ENCODE data around the gene FAM117A. TPM values are rescaled to one million over a fixed set of nuclear protein-coding genes. Genes with fewer than 3 reads are reported as not detected.

FAM117A gene
- total and polyA plus RNA-seq, 2 donors (not counting 3 experiments of a cell fraction or from before 2014, with no cell fraction given): 12.2 to 24.1 TPM

DNA sequence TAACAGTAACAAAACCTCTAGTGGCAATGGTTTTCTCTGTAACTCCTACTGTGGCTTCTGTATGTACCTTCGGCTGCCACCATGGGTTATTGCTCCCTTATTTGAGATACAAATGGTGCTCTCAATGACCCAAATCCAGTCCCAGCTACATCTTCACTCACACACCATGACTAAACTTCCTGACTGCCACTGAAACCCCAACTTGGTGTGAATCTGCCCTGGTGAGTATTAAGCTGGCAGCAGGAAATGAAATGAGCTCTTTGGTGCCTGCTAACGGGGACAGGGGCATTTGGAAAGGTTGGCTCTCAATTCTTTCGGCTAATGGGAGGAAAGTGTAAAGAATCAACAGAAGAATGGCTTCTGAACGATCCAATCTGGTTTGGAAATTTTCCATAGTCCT lies 48.7 kb downstream of the FAM117A start:
- no peaks in the 10 kb centered on the region for H3K9me1 ChIP-seq (replicated peaks; ENCODE audit: control insufficient read depth, extremely low read depth, insufficient read depth, low read length)
- no peaks in the 10 kb centered on the region for H3K79me2 ChIP-seq (ENCODE audit: control insufficient read depth, insufficient read depth, low read length)
- H3K4me2 ChIP-seq (ENCODE audit: insufficient read depth, low read length): no peak overlapping the region
- peaks cover 10% of the 10 kb centered on the region for H3K4me1 ChIP-seq (ENCODE audit: control insufficient read depth, extremely low read depth, insufficient read depth, low read length)
- no peak overlapping the region for H3K4me3 ChIP-seq (replicated peaks in 1 of 3; ENCODE audit: insufficient read depth in 1 of 3, low read depth in 1 of 3, low read length in 3 of 3)
- DNase-seq (ENCODE audit: low read depth, low spot score) (no peak), FAIRE-seq (no peak)
- no peaks in the 10 kb centered on the region for H3K27me3 ChIP-seq (ENCODE audit: control insufficient read depth in 2 of 2, insufficient read depth in 2 of 2, low read length in 2 of 2)
- H3K9ac ChIP-seq (replicated peaks; ENCODE audit: extremely low read depth, insufficient read depth, low read length): no peak overlapping the region
- dilution Hi-C loops (cut with MboI; ENCODE audit: extremely low pct_ligation_motif_present, low sequenced_read_pairs): no loop called here
- H3K27ac ChIP-seq (ENCODE audit: insufficient read depth, low read depth, low read length): no peak overlapping the region
- H3K9me3 ChIP-seq (replicated peaks; ENCODE audit: control insufficient read depth, insufficient read depth, low read length): no peaks in the 10 kb centered on the region
- H2AFZ ChIP-seq (ENCODE audit: low read depth, low read length): no peak overlapping the region
- H3K36me3 ChIP-seq (ENCODE audit: control insufficient read depth in 2 of 2, extremely low read depth in 1 of 2, insufficient read depth in 2 of 2, low read length in 2 of 2): peaks cover 0 to 17% of the 10 kb centered on the region in 2 experiments
- BruUV-seq (replicated peaks): no TSS peak
- intact Hi-C loops (cut with micrococcal nuclease): no loop called here
- ChIA-PET POLR2A (interaction anchor here (1.2 kb wide), 1 partner anchor 49 kb away, joined by 8 read pairs; the partner anchor contains the start of gene FAM117A), CTCF (interaction anchor here (0.8 to 2.0 kb wide), 5 partner anchors 137 to 158 kb away, joined by 4 to 7 read pairs (median 4); partner anchors contain the start of gene NXPH3)
- TF ChIP-seq POLR2AphosphoS5 (IDR thresholded peaks at IDR 0.05; ENCODE audit: insufficient read depth, low read depth, low read length): no peak
- TF ChIP-seq FOS (IDR thresholded peaks at IDR 0.05; ENCODE audit: borderline replicate concordance, insufficient read depth, low read length): no peak
- no peak for TF ChIP-seq EZH2 (IDR thresholded peaks at IDR 0.05; ENCODE audit: borderline replicate concordance, low read depth, low read length, severe bottlenecking)
- no peak for TF ChIP-seq GATA2 (IDR thresholded peaks at IDR 0.05; ENCODE audit: insufficient read depth, insufficient read length, low read depth, low read length)
- TF ChIP-seq JUN (IDR thresholded peaks at IDR 0.05; ENCODE audit: borderline replicate concordance, insufficient read depth, insufficient read length, low read depth): no peak
- TF ChIP-seq, protein P1, sequence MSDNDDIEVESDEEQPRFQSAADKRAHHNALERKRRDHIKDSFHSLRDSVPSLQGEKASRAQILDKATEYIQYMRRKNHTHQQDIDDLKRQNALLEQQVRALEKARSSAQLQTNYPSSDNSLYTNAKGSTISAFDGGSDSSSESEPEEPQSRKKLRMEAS (IDR thresholded peaks at IDR 0.05; ENCODE audit: insufficient read depth, insufficient read length): no peak
- no peak for TF ChIP-seq MYC (IDR thresholded peaks at IDR 0.05; ENCODE audit: low read depth, low read length)
- no peak for TF ChIP-seq POLR2A (IDR thresholded peaks at IDR 0.05; ENCODE audit: low read depth, low read length)
- H4K20me1 ChIP-seq (replicated peaks; ENCODE audit: control insufficient read depth, extremely low read depth, insufficient read depth, low read length): no peaks in the 10 kb centered on the region

Data from endothelial cell of umbilical vein (primary cell).